ENCODE results near the gene GALNTL6.

Gene GALNTL6

DNA sequence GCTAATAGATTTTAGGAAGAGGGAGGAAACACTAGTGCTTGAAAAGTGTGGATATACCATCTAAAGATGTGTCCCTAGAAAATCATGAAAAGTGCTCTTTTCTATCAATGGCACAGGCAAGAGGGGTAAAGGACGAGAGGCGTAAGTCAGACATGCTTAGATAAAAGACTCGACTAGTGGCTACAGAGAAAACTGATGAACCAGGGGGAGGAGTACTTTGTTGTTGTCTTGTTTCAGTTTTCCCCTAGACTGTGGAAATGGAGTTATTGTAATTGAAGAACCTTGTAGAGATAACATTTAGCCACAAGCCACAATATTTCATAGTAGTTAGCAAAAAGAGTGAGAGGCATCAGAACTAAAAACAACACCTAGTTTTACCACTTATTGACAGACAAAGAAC lies 21.4 kb downstream of the GALNTL6 start:
- DNase-seq (ENCODE audit: low spot score): no peak
- in situ Hi-C loops (cut with MboI; ENCODE audit: low sequenced_read_pairs, unreplicated experiment): no loop called here
- no peak for TF ChIP-seq CTCF (IDR thresholded peaks at IDR 0.05; ENCODE audit: borderline replicate concordance, control extremely low read depth, extremely low read depth, insufficient read depth, missing control alignments)

GRCh38 chr4:171843456-171843855 lies 30.3 kb downstream of the GALNTL6 start:
- TF ChIP-seq CTCF (IDR thresholded peaks at IDR 0.05; ENCODE audit: borderline replicate concordance, control extremely low read depth, extremely low read depth, insufficient read depth, missing control alignments): no peak
- no peak for DNase-seq (ENCODE audit: low spot score)
- in situ Hi-C loops (cut with MboI; ENCODE audit: low sequenced_read_pairs, unreplicated experiment): no loop called here

- in situ Hi-C loops (cut with MboI; ENCODE audit: low sequenced_read_pairs, unreplicated experiment): no loop called here
- TF ChIP-seq CTCF (IDR thresholded peaks at IDR 0.05; ENCODE audit: borderline replicate concordance, control extremely low read depth, extremely low read depth, insufficient read depth, missing control alignments): peak; percentile 67
- peak; percentile 22 for DNase-seq (ENCODE audit: low spot score)
Measured at GRCh38 chr4:171846232-171846631, 33.0 kb downstream of the GALNTL6 start.

GRCh38 chr4:171846893-171847292 lies 33.7 kb downstream of the GALNTL6 start:
- DNase-seq (ENCODE audit: low spot score): no peak
- in situ Hi-C loops (cut with MboI; ENCODE audit: low sequenced_read_pairs, unreplicated experiment): no loop called here
- no peak for TF ChIP-seq CTCF (IDR thresholded peaks at IDR 0.05; ENCODE audit: borderline replicate concordance, control extremely low read depth, extremely low read depth, insufficient read depth, missing control alignments)

DNA sequence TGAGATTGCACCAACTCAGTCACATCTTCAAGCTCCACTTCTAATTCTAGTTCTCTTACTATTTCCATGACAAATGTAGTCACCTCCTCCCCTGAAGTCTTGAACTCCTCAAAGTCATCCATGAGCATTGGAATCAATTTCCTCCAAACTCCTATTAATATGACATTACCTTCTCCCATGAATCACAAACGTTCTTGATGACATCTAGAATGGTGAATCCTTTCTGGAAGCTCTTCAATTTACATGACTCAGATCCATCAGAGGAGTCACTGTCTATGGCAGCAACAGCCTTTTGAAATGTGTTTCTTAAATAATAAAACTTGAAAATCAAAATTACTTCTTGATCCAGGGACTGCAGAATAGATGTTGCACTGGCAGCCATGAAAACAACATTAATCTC lies 34.5 kb downstream of the GALNTL6 start:
- in situ Hi-C loops (cut with MboI; ENCODE audit: low sequenced_read_pairs, unreplicated experiment): no loop called here
- no peak for DNase-seq (ENCODE audit: low spot score)
- no peak for TF ChIP-seq CTCF (IDR thresholded peaks at IDR 0.05; ENCODE audit: borderline replicate concordance, control extremely low read depth, extremely low read depth, insufficient read depth, missing control alignments)

DNA sequence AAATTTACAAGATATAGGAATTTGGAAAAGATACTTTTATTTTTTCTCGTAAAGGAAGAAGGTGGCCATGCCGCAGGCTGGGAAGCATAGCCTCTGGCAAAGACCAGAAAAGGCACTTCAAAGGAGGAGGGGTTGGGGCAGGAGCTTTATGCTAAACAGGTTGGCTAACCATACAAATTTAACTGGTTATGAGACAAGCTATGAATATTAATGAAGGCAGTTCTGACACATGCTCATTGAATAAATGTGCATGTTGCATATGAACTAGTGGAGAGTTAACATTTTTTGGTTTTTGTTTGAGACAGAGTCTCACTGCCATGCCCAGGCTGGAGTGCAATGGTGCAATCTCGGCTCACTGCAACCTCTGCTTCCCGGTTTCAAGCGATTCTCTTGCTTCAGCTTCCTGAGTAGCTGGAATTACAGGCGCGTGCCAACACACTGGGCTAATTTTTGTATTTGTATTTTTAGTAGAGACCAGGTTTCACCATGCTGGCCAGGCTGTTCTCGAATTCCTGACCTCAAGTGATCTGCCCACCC lies 36.5 kb downstream of the GALNTL6 start:
- in situ Hi-C loops (cut with MboI; ENCODE audit: low sequenced_read_pairs, unreplicated experiment): no loop called here
- no peak for DNase-seq (ENCODE audit: low spot score)
- no peak for TF ChIP-seq CTCF (IDR thresholded peaks at IDR 0.05; ENCODE audit: borderline replicate concordance, control extremely low read depth, extremely low read depth, insufficient read depth, missing control alignments)

DNA sequence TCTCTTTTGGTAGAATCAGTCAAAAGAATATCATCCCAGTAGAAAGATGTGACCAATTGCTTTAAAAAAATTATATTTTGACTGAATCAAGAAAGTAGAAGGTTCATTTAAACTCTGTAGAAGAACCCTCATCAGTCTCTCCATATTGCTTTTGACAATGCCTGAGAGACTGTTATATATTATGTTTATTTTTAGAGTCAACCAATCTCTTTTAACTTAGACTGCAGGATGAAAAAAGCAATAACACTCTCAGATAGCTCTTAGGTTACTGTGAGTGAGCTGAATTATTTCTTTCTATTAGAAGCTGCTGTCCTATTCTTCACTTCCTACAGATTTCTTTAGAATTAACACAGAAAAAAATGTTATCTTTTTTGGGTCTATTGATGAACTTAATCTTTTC lies 38.1 kb downstream of the GALNTL6 start:
- in situ Hi-C loops (cut with MboI; ENCODE audit: low sequenced_read_pairs, unreplicated experiment): no loop called here
- no peak for DNase-seq (ENCODE audit: low spot score)
- no peak for TF ChIP-seq CTCF (IDR thresholded peaks at IDR 0.05; ENCODE audit: borderline replicate concordance, control extremely low read depth, extremely low read depth, insufficient read depth, missing control alignments)

Measured in GM13976 (cell line).